IMR-90 (cell line): ENCODE data around the gene BACH1. TPM values are rescaled to one million over a fixed set of nuclear protein-coding genes. Genes with fewer than 3 reads are reported as not detected.

Source experiments
- ATAC-seq: fragments of 200-7000 bp; cut with Tn5 transposase; 2 replicates; pipeline ENCODE4 v1.9.1; 2020; ENCODE audit warnings: low read depth, mild to moderate bottlenecking, moderate library complexity
- BruUV-seq: library from RNA; stranded (reverse); fragments of 400-500 nt; replicated peaks from 2 replicates; lab custom pipeline; 2021; lab: Mats Ljungman, UMichigan
- CTCF ChIA-PET: fragments of 300-600 bp; formaldehyde crosslinking; extraction: SDS; loops from one replicate; lab custom pipeline; 2021; ENCODE audit warnings: antibody characterized with exemption; lab: Yijun Ruan, JAX
- POLR2A ChIA-PET: fragments of 300-600 bp; sonication (Branson Sonifier 250); formaldehyde crosslinking; loops from one replicate; lab custom pipeline; 2022; ENCODE audit warnings: antibody characterized with exemption; ENCODE audit not compliant: unreplicated experiment; lab: Charles Lee
- DNase-seq: peaks from one replicate; pipeline ENCODE4 v3.0.0; 2013
- H2AFZ ChIP-seq: replicated peaks from 2 replicates; pipeline ENCODE3; 2013; ENCODE audit warnings: low read length, mild to moderate bottlenecking; ENCODE audit not compliant: poor library complexity
- H2AK5ac ChIP-seq: 2 replicates; pipeline ENCODE4 v1.6.1; 2013; ENCODE audit warnings: low read depth, low read length, inconsistent platforms
- H2AK9ac ChIP-seq: replicated peaks from 2 replicates; pipeline ENCODE3; 2013; ENCODE audit warnings: mild to moderate bottlenecking, low read depth, low read length, moderate library complexity; ENCODE audit not compliant: poor library complexity
- H2BK120ac ChIP-seq: 2 replicates; pipeline ENCODE4 v1.6.1; 2013; ENCODE audit warnings: low read depth, low read length, inconsistent platforms
- H2BK15ac ChIP-seq: 3 replicates; pipeline ENCODE4 v1.6.1; 2013; ENCODE audit warnings: low read depth, low read length, inconsistent platforms
- H2BK20ac ChIP-seq: 2 replicates; pipeline ENCODE4 v1.6.1; 2013; ENCODE audit warnings: low read depth, mild to moderate bottlenecking, inconsistent platforms, low read length, moderate library complexity
- H2BK5ac ChIP-seq: 2 replicates; pipeline ENCODE4 v1.6.1; 2013; ENCODE audit warnings: mild to moderate bottlenecking, low read depth, low read length, inconsistent platforms; ENCODE audit not compliant: poor library complexity, severe bottlenecking
- H3K14ac ChIP-seq: replicated peaks from 2 replicates; pipeline ENCODE4 v1.6.1; 2013; ENCODE audit warnings: low read depth, low read length, inconsistent platforms
- H3K18ac ChIP-seq: 2 replicates; pipeline ENCODE4 v1.6.1; 2013; ENCODE audit warnings: low read depth, low read length, control low read depth
- H3K23ac ChIP-seq: 2 replicates; pipeline ENCODE4 v1.6.1; 2013; ENCODE audit warnings: low read depth, low read length, inconsistent platforms
- H3K27ac ChIP-seq: 2 replicates; pipeline ENCODE4 v1.5.1; 2013; ENCODE audit warnings: mild to moderate bottlenecking, control low read depth, low read length; ENCODE audit not compliant: insufficient read depth
- H3K27me3 ChIP-seq: 2 replicates; pipeline ENCODE4 v1.6.1; 2013; ENCODE audit warnings: low read length; ENCODE audit not compliant: control insufficient read depth, insufficient read depth
- H3K36me3 ChIP-seq: 2 replicates; pipeline ENCODE4 v1.6.1; 2013; ENCODE audit warnings: low read length, mixed read lengths; ENCODE audit not compliant: control insufficient read depth, insufficient read depth
- H3K4ac ChIP-seq: 2 replicates; pipeline ENCODE4 v1.6.1; 2013; ENCODE audit warnings: low read depth, low read length, inconsistent platforms
- H3K4me1 ChIP-seq: 2 replicates; pipeline ENCODE4 v1.6.1; 2013; ENCODE audit warnings: low read length, mixed read lengths; ENCODE audit not compliant: control insufficient read depth, insufficient read depth
- H3K4me2 ChIP-seq: 2 replicates; pipeline ENCODE4 v1.6.1; 2013; ENCODE audit warnings: low read depth, mild to moderate bottlenecking, control low read depth, low read length, moderate library complexity
- H3K4me3 ChIP-seq: 2 replicates; pipeline ENCODE4 v1.5.1; 2013; ENCODE audit warnings: low read depth, mild to moderate bottlenecking, control low read depth, low read length, moderate library complexity; ENCODE audit not compliant: insufficient read depth
- H3K56ac ChIP-seq: 2 replicates; pipeline ENCODE4 v1.6.1; 2013; ENCODE audit warnings: low read length, inconsistent platforms; ENCODE audit not compliant: insufficient read depth; ENCODE audit errors: extremely low read depth
- H3K79me1 ChIP-seq, 2 experiments: 2 replicates each; pipeline ENCODE4 v1.6.1; 2013; ENCODE audit warnings: low read length in 2 of 2, inconsistent platforms in 1 of 2, low read depth in 1 of 2
- H3K9ac ChIP-seq: 2 replicates; pipeline ENCODE4 v1.6.1; 2013; ENCODE audit warnings: low read depth, low read length, control low read depth
- H3K9me1 ChIP-seq: 2 replicates; pipeline ENCODE4 v1.6.1; 2013; ENCODE audit warnings: low read length, inconsistent platforms; ENCODE audit not compliant: insufficient read depth
- H3K9me3 ChIP-seq: 2 replicates; pipeline ENCODE4 v1.6.1; 2013; ENCODE audit warnings: low read length; ENCODE audit not compliant: control insufficient read depth, insufficient read depth
- H4K20me1 ChIP-seq: 2 replicates; pipeline ENCODE4 v1.6.1; 2013; ENCODE audit warnings: low read length, inconsistent platforms; ENCODE audit not compliant: insufficient read depth
- H4K5ac ChIP-seq: 2 replicates; pipeline ENCODE4 v1.6.1; 2013; ENCODE audit warnings: mild to moderate bottlenecking, low read depth, low read length, control low read depth
- H4K8ac ChIP-seq, 2 experiments: 2 replicates each; pipeline ENCODE4 v1.6.1; 2013; ENCODE audit warnings: low read depth in 2 of 2, low read length in 2 of 2, control low read depth in 1 of 2, inconsistent platforms in 1 of 2
- H4K91ac ChIP-seq: 2 replicates; pipeline ENCODE4 v1.6.1; 2013; ENCODE audit warnings: low read depth, low read length, inconsistent platforms; ENCODE audit not compliant: insufficient read depth
- BHLHE40 ChIP-seq: fragments of 150-350 bp; IDR thresholded peaks from 2 replicates; pipeline ENCODE4 v1.6.1; 2016; ENCODE audit warnings: mild to moderate bottlenecking, low read depth, low read length
- CHD1 ChIP-seq: IDR thresholded peaks from 2 replicates; pipeline ENCODE4 v1.6.1; 2012; ENCODE audit warnings: low read depth, low read length, improper control_type of control experiment
- CTCF ChIP-seq: conservative IDR thresholded peaks from 2 replicates; pipeline ENCODE4 v1.5.1; 2012; ENCODE audit warnings: mild to moderate bottlenecking, low read depth, low read length, improper control_type of control experiment
- MAFK ChIP-seq: IDR thresholded peaks from 2 replicates; pipeline ENCODE4 v1.6.1; 2012; ENCODE audit warnings: low read depth, low read length, improper control_type of control experiment
- MAZ ChIP-seq: IDR thresholded peaks from 2 replicates; pipeline ENCODE4 v1.6.1; 2012; ENCODE audit warnings: low read depth, mild to moderate bottlenecking, low read length, improper control_type of control experiment, moderate library complexity, borderline replicate concordance
- MXI1 ChIP-seq: IDR thresholded peaks from 2 replicates; pipeline ENCODE4 v1.6.1; 2012; ENCODE audit warnings: low read depth, mild to moderate bottlenecking, low read length, moderate library complexity, borderline replicate concordance
- NFE2L2 ChIP-seq: fragments of 150-350 bp; IDR thresholded peaks from 2 replicates; pipeline ENCODE4 v1.6.1; 2016; ENCODE audit warnings: low read depth, mild to moderate bottlenecking, low read length
- POLR2A ChIP-seq: IDR thresholded peaks from 2 replicates; pipeline ENCODE4 v1.6.1; 2012; ENCODE audit warnings: mild to moderate bottlenecking, low read depth, low read length
- RCOR1 ChIP-seq: IDR thresholded peaks from 2 replicates; pipeline ENCODE4 v1.6.1; 2012; ENCODE audit warnings: mild to moderate bottlenecking, low read length, improper control_type of control experiment; ENCODE audit not compliant: insufficient replicate concordance
- RFX5 ChIP-seq: IDR thresholded peaks from 2 replicates; pipeline ENCODE4 v1.8.0; 2012; ENCODE audit warnings: low read depth, mild to moderate bottlenecking, low read length, moderate library complexity
- SMC3 ChIP-seq: fragments of 150-350 bp; IDR thresholded peaks from 2 replicates; pipeline ENCODE4 v1.6.1; 2016; ENCODE audit warnings: low read depth, mild to moderate bottlenecking, antibody characterized with exemption, low read length, moderate library complexity
- WGBS, 2 experiments: methylation state at CpG; one replicate each; pipeline versions ENCODE4 v1.1.5 to v1.1.7; 2013; ENCODE audit warnings: missing lambda C conversion rate in 2 of 2; ENCODE audit not compliant: insufficient read length in 1 of 2; ENCODE audit errors: extremely low coverage in 2 of 2; 5-methylcytosine and 5-hydroxymethylcytosine counted together
- dilution Hi-C: fragments of 300-500 bp; cut with HindIII; formaldehyde crosslinking; loops from one replicate; pipeline ENCODE4 v1.14.3; 2018; ENCODE audit warnings: low sequenced_read_pairs; ENCODE audit not compliant: unreplicated experiment
- in situ Hi-C: fragments of 300-500 bp; cut with MboI; formaldehyde crosslinking; loops from 3 replicates; pipeline ENCODE4 v1.14.3; 2019; ENCODE audit warnings: low sequenced_read_pairs, inconsistent platforms, mixed read lengths
- intact Hi-C: fragments of 100-400 bp; cut with micrococcal nuclease; formaldehyde crosslinking; loops from 2 replicates; pipeline ENCODE4 v1.10.0; 2022
- polyA plus RNA-seq, 3 experiments: library from polyadenylated mRNA; depleted of rRNA; stranded (reverse); fragments of >200 nt; gene quantifications; 2 replicates each; pipeline ENCODE4 v1.2.3, GENCODE V29; 2012; ENCODE audit warnings: low replicate concordance in 1 of 3
- total RNA-seq: library from RNA; depleted of rRNA; stranded (reverse); fragments of >200 nt; gene quantifications from 2 replicates; pipeline ENCODE4 v1.2.3, GENCODE V29; 2012
- TF ChIP-seq, protein P1 (sequence below): fragments of 150-350 bp; IDR thresholded peaks from 2 replicates; pipeline ENCODE4 v1.6.1; 2016; ENCODE audit warnings: low read depth, mild to moderate bottlenecking, low read length, moderate library complexity, borderline replicate concordance
- TF ChIP-seq, protein P2 (sequence below): fragments of 150-350 bp; IDR thresholded peaks from 2 replicates; pipeline ENCODE4 v1.6.1; 2017; ENCODE audit warnings: mild to moderate bottlenecking, antibody characterized with exemption, low read length, low read depth

The BACH1 gene
- total and polyA plus RNA-seq, 2 of the 4 experiments (the other 2 are of a cell fraction), result 23.1 to 108 TPM

GRCh38 chr21:29342363-29342957 lies 43.7 kb downstream of the BACH1 start:
- peak; percentile 73 for ATAC-seq
- Histone ChIP-seq H4K8ac (peak overlapping the region; percentile 26 to 65), H3K9ac (peak overlapping the region; percentile 77), H3K18ac (peak overlapping the region; percentile 93; the same call in 1 of the 2 replicates), H3K56ac (peak overlapping the region; percentile 94), H4K91ac (peak overlapping the region; percentile 84), H2BK15ac (peak overlapping the region; percentile 77; the same call in 2 of the 3 replicates), H2BK120ac (peak overlapping the region; percentile 85), H3K4me3 (peak overlapping the region; percentile 8; the same call in 1 of the 2 replicates), H3K23ac (peak overlapping the region; percentile 84), H3K9me1 (peaks cover 11% of the 10 kb centered on the region), H3K27me3 (no peaks in the 10 kb centered on the region), H2AK5ac (peak overlapping the region; percentile 57), H4K20me1 (peaks cover 8% of the 10 kb centered on the region; the same call in 1 of the 2 replicates), H2AFZ (no peak overlapping the region), H3K79me1 (peaks cover 13 to 38% of the 10 kb centered on the region in 2 experiments), H2BK5ac (peak overlapping the region; percentile 100), H4K5ac (peak overlapping the region; percentile 86; the same call in 1 of the 2 replicates), H3K36me3 (0 out of 2 replicates have a peak, but pooled peaks cover 4% of the 10 kb centered on the region), H2BK20ac (peak overlapping the region; percentile 82), H3K9me3 (no peaks in the 10 kb centered on the region), H3K4me2 (peak overlapping the region; percentile 61), H3K4ac (peak overlapping the region; percentile 75), H3K14ac (peak overlapping the region; percentile 66), H3K27ac (peak overlapping the region; percentile 68), H3K4me1 (peaks cover 31% of the 10 kb centered on the region), H2AK9ac (no peak overlapping the region)
- DNase-seq, result peak; percentile 99
- in situ Hi-C loops, result no loop called here
- POLR2A ChIA-PET, result interaction anchor here (0.7 to 0.9 kb wide), 2 partner anchors 41 to 42 kb away, joined by 3 read pairs; no protein-coding TSS in a partner anchor
- dilution Hi-C loops, result no loop called here
- WGBS, 2 experiments, result 6% methylated on average over 3 of the region's 9 CpGs; no CpG with 5 or more reads in 1 of the 2 experiments
- intact Hi-C loops, result loop anchor here (2.0 kb wide), 1 partner anchor 42 kb away; no protein-coding TSS in a partner anchor
- BruUV-seq, result TSS peak; percentile 97
- CTCF ChIA-PET, result interaction anchor here (0.6 to 1.2 kb wide), 2 partner anchors 9 to 18 kb away, joined by 3 read pairs; no protein-coding TSS in a partner anchor
- TF ChIP-seq CTCF, result 0 out of 2 replicates have a peak, but pooled peaks have one; percentile 12
- peak; percentile 86 for TF ChIP-seq RCOR1
- 0 out of 2 replicates have a peak, but pooled peaks have one; percentile 14 for TF ChIP-seq SMC3
- no peak for TF ChIP-seq RFX5
- TF ChIP-seq, protein P1, sequence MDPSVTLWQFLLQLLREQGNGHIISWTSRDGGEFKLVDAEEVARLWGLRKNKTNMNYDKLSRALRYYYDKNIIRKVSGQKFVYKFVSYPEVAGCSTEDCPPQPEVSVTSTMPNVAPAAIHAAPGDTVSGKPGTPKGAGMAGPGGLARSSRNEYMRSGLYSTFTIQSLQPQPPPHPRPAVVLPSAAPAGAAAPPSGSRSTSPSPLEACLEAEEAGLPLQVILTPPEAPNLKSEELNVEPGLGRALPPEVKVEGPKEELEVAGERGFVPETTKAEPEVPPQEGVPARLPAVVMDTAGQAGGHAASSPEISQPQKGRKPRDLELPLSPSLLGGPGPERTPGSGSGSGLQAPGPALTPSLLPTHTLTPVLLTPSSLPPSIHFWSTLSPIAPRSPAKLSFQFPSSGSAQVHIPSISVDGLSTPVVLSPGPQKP, result no peak
- TF ChIP-seq MAFK, result no peak; the same call in 1 of the 2 replicates
- TF ChIP-seq BHLHE40, result no peak
- TF ChIP-seq POLR2A, result peak; percentile 79
- TF ChIP-seq MXI1, result no peak
- TF ChIP-seq, protein P2, sequence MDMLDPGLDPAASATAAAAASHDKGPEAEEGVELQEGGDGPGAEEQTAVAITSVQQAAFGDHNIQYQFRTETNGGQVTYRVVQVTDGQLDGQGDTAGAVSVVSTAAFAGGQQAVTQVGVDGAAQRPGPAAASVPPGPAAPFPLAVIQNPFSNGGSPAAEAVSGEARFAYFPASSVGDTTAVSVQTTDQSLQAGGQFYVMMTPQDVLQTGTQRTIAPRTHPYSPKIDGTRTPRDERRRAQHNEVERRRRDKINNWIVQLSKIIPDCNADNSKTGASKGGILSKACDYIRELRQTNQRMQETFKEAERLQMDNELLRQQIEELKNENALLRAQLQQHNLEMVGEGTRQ, result no peak
- TF ChIP-seq MAZ, result no peak
- TF ChIP-seq NFE2L2, result no peak
- TF ChIP-seq CHD1, result no peak
